Subcutaneous adipose tissue (tissue), 4 donors: ENCODE results near the gene NIT2. TPM values are rescaled to one million over a fixed set of nuclear protein-coding genes. Genes with fewer than 3 reads are reported as not detected.

Source experiments
- CTCF ChIP-seq: fragments of 450-650 bp; IDR thresholded peaks from one replicate; pipeline ENCODE4 v1.5.1; 2016; ENCODE audit warnings: low read depth, mild to moderate bottlenecking, control low read depth, antibody characterized with exemption, moderate library complexity
- total RNA-seq, 4 donors: library from RNA; depleted of rRNA; stranded (reverse); fragments of >200 nt; gene quantifications; one replicate each; pipeline ENCODE4 v1.1.0, GENCODE V29; 2016

Gene NIT2
- total RNA-seq, 4 donors from 2014 or later, result 35.5 to 77.8 (median 47.9) TPM

GRCh38 chr3:100329800-100330489 lies 4.6 kb upstream of the NIT2 start:
- no peak for TF ChIP-seq CTCF

GRCh38 chr3:100330651-100331050 lies 3.9 kb upstream of the NIT2 start:
- TF ChIP-seq CTCF, result no peak

DNA sequence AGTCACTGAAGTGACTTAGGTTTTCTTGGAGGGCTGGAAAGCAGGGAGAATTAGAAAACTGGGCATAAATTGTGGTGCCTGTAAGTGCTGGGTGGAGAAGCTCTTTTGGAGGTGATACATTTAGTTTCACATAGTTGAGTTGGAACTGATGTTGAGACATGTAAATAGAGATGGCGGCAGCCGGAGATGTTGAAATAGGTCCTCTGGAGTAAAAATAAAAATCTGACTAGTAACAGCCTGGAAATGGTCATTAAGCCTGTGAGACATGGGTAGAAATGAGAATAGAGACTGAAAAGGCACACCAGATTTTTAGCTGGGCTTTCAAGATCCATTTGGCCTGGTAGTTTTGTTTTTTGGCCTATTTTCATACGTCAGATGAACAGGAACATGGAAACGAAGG lies 2.9 kb upstream of the NIT2 start:
- TF ChIP-seq CTCF, result no peak

GRCh38 chr3:100333051-100333450 lies 1.5 kb upstream of the NIT2 start:
- TF ChIP-seq CTCF, result no peak

DNA sequence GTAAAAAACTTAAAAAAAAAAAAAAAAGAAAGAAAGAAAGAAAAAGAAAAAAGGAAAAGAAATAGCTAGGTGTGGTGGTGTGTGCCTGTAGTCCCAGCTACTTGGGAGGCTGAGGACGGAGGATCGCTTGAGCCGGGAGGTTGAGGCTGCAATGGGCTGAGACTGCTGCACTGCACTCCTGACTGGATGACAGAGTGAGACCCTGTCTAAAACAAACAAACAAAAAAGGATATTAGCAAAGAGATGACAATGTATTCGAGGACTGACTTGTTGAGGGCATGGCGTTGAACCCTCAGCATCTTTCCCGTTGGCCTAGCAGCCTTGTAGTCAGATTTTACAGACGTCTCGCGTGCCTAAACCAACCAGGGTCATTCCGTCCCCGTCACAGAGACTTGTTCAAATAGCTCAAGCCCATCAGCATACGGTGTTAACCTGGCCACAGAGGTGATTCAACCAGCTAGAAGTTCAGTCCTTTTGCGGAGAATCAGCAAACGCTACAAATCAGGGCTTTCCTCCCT lies 528 bp upstream of the NIT2 start:
- no peak for TF ChIP-seq CTCF

DNA sequence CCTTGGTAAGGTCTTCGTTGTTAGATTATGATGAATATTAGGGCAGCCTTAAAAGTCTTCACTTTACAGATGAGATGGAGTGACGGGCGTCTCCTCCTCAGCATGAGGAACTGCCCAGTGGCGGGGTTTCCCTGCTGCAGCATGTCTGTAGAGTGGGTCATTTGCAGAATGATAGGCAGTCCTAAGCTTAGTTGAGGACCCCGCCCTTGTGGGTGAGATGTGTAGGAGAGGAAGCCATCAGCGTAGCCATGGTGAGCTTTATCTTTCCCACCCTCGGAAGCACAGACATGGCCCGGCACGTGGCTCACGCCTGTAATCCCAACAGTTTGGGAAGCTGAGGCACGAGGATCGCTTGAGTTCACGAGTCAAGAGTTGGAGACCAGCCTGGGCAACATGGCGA lies 877 bp downstream of the NIT2 start:
- no peak for TF ChIP-seq CTCF

GRCh38 chr3:100338911-100339310 lies 4.4 kb downstream of the NIT2 start:
- TF ChIP-seq CTCF, result no peak
